ENCODE results near the gene PGAM2.

The PGAM2 gene

DNA sequence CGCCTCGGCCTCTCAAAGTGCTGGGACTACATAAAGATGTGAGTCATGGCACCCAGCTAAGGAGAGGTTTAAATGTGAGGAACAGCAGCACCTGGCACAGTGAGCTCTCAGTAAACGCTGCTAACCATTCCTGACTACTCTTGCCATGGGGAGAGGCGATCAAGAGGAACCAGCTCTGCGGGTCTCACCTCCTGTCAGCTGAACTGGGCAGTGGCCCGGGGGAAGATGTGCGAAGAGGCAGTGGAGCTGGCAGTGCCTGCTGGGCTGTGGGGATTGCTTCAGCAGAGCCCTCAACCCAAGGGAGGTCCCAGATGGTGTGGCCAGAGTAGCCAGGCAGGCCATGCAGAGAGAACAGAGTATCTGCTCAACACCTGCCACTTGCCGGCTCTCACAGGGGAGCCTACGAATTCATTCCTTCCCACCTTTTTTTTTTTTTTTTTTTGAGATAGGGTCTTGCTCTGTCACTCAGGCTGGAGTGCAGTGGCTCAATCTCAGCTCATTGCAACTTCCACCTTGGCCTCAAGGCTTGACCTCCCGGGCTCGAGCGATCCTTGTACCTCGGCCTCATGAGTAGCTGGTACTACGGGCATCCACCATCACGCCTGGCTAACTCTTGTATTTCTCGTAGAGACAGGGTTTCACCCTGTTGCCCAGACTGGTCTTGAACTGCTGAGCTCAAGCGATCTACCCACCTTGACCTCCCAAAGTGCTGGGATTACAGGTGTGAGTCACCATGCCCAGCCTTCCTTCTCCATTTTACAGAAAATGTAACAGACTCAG lies 10.1 kb upstream of the PGAM2 start:
- TF ChIP-seq, protein P1, sequence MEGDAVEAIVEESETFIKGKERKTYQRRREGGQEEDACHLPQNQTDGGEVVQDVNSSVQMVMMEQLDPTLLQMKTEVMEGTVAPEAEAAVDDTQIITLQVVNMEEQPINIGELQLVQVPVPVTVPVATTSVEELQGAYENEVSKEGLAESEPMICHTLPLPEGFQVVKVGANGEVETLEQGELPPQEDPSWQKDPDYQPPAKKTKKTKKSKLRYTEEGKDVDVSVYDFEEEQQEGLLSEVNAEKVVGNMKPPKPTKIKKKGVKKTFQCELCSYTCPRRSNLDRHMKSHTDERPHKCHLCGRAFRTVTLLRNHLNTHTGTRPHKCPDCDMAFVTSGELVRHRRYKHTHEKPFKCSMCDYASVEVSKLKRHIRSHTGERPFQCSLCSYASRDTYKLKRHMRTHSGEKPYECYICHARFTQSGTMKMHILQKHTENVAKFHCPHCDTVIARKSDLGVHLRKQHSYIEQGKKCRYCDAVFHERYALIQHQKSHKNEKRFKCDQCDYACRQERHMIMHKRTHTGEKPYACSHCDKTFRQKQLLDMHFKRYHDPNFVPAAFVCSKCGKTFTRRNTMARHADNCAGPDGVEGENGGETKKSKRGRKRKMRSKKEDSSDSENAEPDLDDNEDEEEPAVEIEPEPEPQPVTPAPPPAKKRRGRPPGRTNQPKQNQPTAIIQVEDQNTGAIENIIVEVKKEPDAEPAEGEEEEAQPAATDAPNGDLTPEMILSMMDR (IDR thresholded peaks at IDR 0.05; ENCODE audit: low read depth, low read length): no peak
- no peak for DNase-seq (ENCODE audit: extremely low read depth, low read depth)

GRCh38 chr7:44074349-44074695 lies 9.0 kb upstream of the PGAM2 start:
- TF ChIP-seq, protein P1 (IDR thresholded peaks at IDR 0.05; ENCODE audit: low read depth, low read length): no peak
- DNase-seq (ENCODE audit: extremely low read depth, low read depth): no peak

DNA sequence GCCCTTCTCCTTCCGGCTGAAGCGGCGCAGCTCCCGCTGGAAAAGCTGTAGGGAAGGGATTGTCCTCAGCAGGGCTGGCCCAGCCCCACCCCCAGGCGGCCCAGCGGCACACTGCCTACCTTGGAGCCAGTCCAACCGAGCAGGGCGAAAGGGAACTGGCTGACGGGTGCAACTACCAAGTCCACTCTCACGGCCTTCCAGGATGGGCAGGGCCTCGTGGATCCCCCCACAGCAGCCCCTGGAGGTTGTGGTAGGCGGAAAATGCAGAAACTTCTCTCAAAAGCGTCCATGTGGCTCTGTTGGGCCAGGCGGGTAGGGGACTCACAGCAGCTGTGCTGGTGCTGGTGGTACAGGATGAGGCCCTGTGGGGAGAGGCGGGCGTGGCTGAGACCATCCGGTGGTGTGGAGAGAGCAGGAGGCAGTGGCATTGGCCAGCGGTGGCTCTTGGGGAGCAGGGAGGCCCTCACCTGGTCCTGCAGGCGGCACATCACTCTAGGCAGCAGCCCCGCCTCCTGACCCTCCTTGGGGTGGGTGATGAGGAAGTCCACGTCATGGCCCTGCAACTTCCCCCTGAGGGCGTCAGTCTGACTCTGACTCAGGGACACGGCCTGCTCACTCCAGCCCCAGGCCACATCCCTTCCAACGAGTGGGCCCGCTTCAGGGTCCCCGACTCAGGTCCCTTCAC lies 8.4 kb upstream of the PGAM2 start:
- TF ChIP-seq, protein P1 (IDR thresholded peaks at IDR 0.05; ENCODE audit: low read depth, low read length): no peak

DNA sequence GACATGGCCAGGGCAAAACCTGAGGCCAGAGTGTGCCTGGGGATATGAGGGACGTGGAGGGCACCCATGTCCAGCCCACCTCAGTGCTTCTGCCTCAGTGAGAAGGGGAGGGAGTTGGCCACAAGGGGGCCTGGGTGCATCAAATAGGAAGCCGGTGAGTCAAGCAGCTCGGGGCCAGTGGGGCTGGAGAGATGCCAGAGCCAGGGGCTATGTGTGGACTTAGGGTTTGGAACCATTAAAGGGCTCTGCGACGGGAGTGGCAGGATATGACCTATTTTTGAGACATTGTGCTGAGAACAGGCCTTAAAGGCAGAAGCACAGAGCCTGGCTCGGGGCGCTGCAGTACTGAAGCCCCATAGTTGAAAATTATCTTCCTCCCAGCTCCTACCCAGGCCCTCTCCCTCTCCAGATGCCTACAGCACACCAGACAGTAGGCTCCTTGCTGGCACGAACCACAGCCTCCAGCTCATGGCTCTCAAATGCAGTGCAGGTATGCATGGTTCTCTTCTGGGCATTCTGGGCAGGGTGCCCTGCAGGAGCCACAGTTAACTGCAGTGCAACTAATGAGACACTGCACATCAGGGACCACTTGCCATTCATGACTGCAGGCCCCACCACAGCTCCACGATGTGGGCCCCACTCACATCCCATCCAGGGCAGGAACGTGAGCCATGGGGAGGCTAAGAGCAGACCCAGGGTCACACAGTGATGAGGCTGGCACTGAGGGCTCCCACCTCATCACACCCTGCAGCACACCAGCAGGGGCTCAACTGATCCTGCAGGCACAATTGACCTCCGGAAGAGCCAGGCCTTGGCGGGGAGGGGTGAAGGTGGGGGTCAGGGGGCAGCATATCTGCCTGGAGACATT lies 7.2 kb upstream of the PGAM2 start:
- TF ChIP-seq, protein P1 (IDR thresholded peaks at IDR 0.05; ENCODE audit: low read depth, low read length): peak; percentile 92
- peak; percentile 61 for DNase-seq (ENCODE audit: extremely low read depth, low read depth)

More for the DNA sequence above, 8.4 kb upstream of the PGAM2 start:
- DNase-seq (ENCODE audit: extremely low read depth, low read depth): no peak

DNA sequence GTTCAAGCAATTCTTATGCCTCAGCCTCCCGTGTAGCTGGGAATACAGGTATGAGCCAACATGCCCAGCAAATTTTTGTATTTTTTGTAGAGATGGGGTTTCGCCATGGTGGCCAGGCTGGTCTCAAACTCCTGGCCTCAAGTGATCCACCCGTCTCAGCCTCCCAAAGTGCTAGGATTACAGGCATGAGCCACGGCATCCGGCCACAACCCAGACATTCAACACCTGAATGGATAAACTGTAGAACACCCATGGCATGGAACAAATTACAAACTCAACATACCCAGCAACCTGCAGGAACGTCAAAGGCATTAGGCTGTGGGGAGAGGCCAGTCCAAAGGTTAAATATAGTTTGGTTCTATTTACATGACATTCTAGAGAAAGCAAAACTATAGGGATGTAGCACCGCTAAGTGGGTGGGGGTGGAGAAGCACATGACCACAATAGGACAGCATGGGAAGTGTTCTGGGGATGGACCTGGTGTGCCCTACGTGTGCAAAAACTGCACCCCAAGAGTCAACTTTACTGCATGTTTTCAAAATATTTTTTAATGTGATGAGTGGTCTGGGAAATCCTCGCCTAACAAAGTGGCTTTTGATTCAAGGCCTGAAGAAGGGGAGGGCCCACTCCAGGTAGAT lies 6.5 kb upstream of the PGAM2 start:
- no peak for DNase-seq (ENCODE audit: extremely low read depth, low read depth)
- TF ChIP-seq, protein P1 (IDR thresholded peaks at IDR 0.05; ENCODE audit: low read depth, low read length): no peak

- no peak for DNase-seq (ENCODE audit: extremely low read depth, low read depth)
- TF ChIP-seq, protein P1 (IDR thresholded peaks at IDR 0.05; ENCODE audit: low read depth, low read length): no peak
Measured at GRCh38 chr7:44068054-44068453, 2.7 kb upstream of the PGAM2 start.

All from AG09319 (cell line).